Ramos (cell line): ENCODE data around the gene B4GALT4.
"Not testable (repeated sequence)": the region's sequence is repeated elsewhere in the genome, so short reads cannot be mapped to it uniquely, and the experiment has no call there.

Experiments
- in situ Hi-C: fragments of 300-500 bp; cut with MboI; formaldehyde crosslinking; loops from one replicate; pipeline ENCODE4 v1.14.3; 2022; ENCODE audit warnings: low sequenced_read_pairs; ENCODE audit not compliant: unreplicated experiment

Gene B4GALT4, protein sequence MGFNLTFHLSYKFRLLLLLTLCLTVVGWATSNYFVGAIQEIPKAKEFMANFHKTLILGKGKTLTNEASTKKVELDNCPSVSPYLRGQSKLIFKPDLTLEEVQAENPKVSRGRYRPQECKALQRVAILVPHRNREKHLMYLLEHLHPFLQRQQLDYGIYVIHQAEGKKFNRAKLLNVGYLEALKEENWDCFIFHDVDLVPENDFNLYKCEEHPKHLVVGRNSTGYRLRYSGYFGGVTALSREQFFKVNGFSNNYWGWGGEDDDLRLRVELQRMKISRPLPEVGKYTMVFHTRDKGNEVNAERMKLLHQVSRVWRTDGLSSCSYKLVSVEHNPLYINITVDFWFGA

DNA sequence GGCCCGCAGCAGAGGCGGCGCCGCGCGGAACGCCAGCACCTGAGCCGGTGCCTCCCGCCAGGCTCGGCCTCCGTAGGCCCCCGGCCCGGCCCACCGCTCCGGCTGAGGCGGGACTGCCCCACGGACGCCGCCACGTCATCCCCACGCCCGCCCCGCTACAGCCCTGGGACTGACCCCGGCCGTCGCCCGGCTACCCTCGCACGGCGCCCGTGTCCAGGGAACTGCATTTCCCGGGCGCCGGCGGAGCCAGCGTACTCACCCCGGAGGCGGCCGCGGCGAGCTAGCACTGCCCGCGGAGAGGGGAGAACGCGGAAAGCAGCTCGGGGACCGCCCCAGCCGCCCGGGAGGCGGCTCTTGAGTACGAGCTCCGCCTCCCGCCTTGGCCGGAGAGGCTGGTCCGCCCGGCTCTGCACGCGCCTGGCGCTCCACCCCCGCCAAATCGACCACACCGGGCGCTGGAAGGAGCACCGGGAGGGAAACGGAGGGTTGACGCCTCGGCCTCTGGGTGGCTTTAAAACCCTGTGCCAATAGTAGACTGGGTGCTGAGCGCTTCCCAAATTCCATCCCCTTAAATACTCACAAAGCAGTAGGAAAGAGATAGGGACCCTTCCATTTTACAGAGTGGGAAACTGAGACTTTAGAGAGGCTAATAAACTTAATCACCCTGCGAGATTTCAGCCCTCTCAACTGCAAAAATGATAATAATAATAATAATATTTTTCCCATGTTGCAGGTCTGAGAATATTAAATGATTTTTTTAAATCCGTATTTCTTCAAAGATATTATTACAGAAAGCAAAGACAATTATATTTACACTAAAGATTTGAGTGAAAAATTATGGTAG is at the start of gene B4GALT4:
TSS of gene B4GALT4 (minus strand) at position 288 of the 844 bp plus-strand sequence. CDS start 10,779 bp downstream, outside the sequence.
- in situ Hi-C loops = loop anchor here (25.0 kb wide), 1 partner anchor 354 kb away; no protein-coding TSS in a partner anchor

DNA sequence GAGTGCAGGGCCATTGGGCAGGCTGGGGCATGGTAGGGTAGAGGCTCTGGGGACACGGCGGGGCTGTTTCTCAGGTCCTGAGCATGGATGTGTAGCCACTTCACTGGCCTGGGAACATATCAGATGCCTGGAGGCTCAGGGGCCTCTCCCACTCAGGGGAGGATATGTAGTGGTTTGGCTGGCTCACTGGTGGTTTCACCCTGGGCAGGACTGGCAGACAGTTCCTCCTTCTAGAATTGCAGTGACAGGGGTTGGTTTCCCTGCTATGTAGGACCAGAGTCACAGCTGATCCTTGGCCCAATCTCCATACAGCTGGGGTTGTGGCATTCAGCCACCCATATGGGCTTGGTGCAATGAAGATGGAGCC is 48.7 kb upstream of the B4GALT4 start:
- in situ Hi-C loops = no loop called here

DNA sequence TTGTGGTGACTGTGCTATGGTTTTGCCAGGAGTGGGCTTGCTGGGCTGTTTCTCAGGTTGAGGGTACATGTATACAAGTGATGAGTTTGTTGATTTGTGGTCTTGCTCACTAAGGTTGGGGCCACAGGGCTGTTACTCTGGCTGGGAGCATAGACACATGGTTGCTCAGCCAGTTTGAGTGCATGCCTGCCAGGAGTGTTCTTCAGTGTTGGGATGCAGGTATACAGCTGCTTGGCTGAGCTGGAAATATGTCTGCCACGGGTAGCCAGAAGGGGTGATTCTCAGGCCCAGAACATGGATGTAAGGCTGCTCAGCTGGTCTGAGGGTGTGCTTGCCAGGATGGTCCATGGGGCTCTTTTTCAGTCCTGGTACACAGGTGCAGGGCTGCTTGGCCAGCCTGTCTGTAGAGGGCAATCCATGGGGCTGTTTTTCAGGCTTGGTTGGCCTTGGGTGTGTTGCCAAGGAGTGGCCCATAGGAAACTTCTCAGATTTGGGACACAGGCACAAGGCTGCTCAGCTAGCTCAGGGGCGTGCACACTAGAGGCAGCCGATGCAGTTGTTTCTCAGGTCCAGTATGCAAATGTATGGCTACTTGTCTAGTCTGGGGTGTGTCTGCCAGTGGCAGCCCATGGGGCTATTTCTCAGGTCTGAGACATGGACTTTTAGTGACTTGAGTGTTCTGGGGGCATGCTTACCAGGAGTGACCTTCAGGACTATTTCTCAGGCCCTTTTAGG is 48.2 kb upstream of the B4GALT4 start:
- in situ Hi-C loops = no loop called here

DNA sequence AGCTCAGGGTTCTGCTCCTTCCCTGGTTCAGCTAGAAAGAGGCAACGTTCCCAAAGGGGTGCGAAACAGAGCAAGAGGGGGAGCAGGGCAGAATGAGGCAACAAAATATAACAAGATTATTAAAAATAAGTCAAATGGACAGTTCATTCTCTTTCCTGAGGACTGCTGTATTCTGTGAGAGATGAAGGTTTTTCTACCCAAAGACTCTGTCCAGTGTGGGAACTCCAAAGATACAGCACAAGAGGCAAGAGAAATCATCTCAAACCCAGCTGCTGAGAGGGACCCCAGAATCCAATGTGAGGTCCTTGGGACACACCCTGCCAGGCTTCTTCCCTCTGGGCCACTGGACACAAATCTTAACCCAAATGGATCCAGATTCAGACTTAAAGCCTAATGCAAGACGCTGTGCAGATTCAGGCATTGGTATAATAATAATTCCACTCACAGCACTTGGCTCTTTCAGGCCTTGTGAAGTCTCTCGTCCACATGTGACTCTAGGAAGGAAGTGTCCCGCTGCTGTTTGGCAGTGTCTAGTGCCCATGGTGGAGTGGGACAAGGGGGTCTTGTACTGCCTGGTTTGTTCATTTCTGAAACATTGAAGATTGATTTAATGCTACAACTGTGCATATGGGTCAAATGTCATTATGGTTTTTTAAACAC is 39.0 kb upstream of the B4GALT4 start:
- in situ Hi-C loops = no loop called here

DNA sequence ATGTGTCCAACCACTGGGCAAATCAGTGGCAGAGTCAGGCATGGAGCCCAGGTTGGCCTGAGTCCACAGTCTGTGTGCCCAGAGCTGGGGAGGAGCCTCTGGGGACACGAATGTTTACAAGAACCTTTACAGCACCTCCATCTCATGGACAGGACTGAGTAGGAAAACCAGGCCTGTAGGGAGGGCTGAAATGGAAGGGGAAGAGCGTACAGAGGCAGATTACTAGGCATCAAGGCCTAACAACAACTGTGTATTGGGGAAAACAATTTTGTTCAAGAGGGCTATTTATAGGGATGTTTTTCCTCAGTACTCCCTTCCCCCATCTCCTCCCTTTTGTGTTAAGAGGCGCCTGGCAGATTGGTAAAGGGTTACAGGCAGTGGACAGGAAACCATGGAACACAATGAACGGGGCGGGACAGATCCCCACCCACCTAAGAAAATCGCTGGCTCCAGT is 38.5 kb upstream of the B4GALT4 start:
- in situ Hi-C loops = no loop called here

DNA sequence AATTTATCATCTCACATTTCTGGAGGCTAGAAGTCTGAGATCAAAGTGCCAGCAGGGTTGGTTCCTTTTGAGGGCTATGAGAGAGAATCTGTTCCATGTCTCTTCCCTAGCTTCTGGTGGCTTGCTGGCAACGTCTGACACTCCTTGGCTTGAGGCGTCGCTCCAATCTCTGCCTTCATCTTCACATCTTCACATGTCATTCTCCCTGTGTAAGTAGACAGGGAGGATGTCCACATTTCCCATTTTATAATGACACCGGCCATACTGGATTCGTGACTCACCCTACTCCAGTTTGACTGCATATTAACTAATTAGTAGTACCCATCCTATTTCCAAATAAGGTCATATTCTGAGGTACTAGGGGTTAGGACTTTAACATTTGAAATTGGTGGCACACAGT is 36.0 kb upstream of the B4GALT4 start:
- in situ Hi-C loops = no loop called here

DNA sequence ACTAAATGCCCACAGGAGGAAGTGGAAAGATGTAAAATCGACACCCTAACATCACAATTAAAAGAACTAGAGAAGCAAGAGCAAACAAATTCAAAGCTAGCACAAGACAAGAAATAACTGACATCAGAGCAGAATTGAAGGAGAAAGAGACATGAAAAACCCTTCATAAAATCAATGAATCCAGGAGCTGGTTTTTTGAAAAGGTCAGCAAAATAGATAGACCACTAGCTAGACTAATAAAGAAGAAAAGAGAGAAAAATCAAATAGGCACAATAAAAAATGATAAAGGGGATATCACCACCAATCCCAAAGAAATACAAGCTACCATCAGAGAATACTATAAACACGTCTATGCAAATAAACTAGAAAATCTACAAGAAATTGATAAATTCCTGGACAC is 29.5 kb upstream of the B4GALT4 start:
- in situ Hi-C loops = not testable (repeated sequence)

DNA sequence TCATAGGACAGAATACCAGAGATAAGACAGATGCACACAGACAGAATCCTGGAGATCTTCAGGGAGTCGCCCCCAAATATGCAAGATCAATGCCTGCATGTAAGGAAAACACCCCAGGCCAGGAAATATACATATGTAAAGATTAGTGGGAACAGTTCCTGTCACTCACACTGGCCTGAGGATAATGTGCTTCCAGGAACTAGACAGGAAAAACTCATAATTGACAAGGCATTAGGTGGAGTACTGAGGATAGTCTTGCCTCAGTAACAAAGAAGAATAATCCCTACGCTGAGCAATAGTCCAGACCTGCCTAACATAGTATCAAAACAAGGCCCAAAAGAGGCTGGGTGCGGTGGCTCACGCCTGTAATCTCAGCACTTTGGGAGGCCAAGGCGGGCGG is 20.4 kb upstream of the B4GALT4 start:
- in situ Hi-C loops = no loop called here

DNA sequence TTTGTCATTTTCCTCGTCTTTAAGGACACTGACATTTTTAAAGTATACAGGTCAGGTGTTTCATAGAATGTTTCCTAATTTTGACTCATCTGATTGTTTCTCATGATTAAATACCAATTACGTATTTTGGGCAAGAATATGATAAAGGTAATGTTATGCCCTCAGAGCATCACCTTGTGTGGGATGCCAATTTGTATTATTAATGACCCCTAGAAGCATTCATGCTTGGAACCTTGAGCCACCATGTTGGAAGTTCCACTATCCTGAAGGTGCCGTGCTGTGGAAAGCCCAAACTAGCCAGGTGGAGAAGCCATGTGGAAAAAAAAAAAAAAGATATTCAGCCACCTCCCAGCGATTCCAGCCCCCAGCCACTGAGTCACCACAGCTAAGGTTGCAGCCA is 19.1 kb upstream of the B4GALT4 start:
- in situ Hi-C loops = no loop called here

DNA sequence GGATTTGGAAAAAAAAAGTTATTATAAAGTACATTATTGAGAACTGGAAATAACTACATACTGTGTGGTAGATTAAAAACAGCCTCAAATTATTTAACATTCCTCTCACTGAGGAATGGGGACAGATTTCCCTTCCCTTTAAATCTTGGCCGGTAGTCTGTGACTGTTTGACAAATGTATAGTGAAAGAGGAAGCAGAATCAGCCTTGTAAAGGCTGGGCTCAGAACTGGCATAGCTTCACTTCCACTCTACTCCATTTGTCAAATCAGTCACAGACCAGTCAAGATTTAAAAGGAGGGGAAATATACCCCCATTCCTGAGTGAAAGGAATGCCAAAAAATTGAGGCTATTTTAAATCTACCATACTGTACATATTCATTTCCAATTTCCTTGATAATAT is 18.2 kb upstream of the B4GALT4 start:
- in situ Hi-C loops = no loop called here

DNA sequence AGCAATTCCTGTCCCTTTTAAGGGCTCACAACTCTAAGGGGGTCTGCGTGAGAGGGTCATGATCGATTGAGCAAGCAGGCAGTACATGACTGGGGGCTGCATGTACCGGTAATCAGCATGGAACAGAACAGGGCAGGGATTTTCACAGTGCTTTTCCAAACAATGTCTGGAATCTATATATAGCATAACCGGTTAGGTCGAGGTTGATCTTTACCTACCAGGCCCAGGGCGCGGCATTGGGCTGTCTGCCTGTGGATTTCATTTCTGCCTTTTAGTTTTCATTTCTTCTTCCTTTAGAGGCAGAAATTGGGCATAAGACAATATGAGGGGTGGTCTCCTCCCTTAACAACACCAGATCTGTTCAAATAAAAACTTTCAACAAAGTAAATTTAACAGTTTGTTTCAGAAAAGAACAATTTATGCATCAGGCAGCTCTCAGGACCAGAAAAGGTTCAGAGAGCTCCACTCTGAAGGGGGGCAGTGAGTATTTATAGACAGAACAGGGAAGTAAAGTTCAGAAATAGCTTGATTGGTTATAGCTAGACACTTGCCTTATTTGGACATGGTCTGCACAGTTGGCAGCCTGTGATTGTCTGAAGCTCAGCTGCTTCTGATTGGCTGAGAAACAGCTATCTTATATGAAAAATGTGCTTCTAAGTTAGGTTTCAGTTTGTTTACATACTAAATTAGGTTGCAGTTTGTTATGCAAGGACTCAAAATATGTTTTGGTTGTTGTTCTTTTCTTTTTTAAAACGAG is 17.2 kb upstream of the B4GALT4 start:
- in situ Hi-C loops = no loop called here

DNA sequence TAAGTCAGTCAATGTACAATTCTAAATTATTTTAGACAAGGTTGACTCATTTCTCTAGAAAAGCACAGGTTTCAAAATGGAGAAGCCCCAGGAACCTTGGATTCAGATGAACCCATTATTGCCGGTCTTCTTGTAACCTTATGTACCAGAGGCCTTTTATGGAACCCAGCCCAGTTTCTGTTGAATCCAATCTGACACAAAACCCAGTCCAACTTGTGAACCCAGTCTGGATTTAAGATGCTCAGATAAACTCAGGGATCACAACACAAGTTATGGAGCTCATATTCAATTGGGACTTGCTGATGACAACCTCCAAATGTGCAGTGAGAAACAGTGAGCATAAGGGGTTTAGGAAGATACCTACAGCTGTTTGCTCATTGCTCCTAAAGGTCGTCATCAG is 16.4 kb upstream of the B4GALT4 start:
- in situ Hi-C loops = no loop called here

DNA sequence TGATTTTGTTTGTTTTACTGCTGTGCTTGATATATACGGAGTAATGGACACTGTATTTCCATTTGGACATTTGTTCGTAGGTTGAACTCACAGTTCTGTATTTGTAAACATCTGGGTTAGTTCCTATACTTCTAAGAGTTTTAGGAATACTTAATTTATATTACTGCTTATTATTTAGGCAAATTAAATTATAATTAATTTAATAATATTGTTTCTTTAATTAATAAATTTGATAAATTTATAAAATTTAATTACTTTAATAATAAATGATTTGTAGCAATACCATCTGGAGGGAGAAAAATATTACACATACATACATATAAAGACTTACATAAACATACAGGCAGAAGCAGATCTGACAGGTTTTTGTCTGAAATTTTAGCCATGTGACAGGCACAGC is 14.5 kb upstream of the B4GALT4 start:
- in situ Hi-C loops = no loop called here

DNA sequence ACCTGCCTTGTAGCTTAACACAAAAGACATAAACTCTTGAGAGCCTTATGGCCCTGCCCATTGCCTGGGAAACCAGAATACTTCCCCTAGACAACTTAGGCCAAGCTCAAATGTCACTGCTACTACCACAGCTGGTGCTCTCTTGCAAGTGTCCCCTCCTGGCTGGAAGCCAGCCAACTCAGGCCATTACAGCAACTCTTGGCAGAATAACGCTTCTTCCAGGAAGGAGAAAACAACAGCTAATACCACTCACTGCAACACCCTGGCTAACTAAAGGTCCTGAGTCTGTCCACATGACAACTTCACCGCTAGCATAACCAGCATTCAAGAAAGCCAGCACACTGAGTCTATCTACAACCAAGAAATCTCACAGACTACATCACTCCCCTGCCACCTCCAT is 5.1 kb upstream of the B4GALT4 start:
- in situ Hi-C loops = loop anchor here (25.0 kb wide), 1 partner anchor 358 kb away; no protein-coding TSS in a partner anchor

DNA sequence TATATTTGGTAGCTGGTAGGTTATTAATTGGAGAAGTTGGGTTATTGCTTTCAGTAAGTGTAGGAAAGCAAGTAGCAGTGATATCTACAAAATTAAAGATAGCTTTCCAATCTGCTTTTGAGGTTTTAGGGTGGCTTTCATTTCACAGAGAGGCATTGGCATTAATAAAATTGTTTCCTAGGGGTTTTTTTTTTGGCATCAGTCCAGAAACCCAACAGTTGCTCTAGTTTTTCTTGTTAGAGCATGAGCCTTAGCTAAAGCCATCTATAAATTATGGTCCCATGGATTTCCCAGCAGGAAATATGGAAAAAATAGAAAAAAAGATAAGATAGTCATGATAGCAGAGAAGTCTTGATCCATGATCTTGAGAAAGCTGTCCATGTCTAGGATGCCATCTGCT is 3.0 kb upstream of the B4GALT4 start:
- in situ Hi-C loops = loop anchor here (25.0 kb wide), 1 partner anchor 356 kb away; no protein-coding TSS in a partner anchor

DNA sequence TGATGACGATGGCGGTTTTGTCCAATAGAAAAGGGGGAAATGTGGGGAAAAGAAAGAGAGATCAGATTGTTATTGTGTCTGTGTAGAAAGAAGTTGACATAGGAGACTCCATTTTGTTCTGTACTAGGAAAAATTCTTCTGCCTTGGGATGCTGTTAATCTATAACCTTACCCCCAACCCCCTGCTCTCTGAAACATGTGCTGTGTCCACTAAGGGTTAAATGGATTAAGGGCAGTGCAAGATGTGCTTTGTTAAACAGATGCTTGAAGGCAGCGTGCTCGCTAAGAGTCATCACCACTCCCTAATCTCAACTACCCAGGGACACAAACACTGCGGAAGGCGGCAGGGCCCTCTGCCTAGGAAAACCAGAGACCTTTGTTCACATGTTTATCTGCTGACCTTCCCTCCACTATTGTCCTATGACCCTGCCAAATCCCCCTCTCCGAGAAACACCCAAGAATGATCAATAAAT is 2.4 kb upstream of the B4GALT4 start:
- in situ Hi-C loops = loop anchor here (25.0 kb wide), 1 partner anchor 356 kb away; no protein-coding TSS in a partner anchor

DNA sequence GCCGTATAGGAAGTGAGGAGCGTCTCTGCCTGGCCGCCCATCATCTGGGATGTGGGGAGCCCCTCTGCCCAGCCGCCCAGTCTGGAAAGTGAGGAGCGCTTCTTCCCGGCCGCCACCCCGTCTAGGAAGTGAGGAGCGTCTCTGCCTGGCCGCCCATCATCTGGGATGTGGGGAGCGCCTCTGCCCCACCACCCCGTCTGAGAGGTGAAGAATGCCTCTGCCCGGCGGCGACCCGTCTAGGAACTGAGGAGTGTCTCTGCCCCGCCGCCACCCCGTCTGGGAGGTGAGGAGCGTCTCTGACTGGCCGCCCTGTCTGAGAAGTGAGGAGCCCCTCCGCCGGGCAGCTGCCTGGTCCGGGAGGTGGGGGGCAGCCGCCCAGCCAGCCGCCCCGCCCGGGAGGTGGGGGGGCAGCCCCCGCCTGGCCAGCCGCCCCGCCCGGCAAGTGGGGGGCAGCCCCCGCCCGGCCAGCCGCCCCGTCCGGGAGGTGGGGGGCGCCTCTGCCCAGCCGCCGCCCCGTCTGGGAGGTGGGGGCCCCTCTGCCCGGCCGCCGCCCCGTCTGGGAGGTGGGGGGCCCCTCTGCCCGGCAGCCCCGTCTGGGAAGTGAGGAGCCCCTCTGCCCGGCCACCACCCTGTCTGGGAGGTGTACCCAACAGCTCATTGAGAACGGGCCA is 1.8 kb upstream of the B4GALT4 start:
- in situ Hi-C loops = loop anchor here (25.0 kb wide), 1 partner anchor 355 kb away; no protein-coding TSS in a partner anchor

DNA sequence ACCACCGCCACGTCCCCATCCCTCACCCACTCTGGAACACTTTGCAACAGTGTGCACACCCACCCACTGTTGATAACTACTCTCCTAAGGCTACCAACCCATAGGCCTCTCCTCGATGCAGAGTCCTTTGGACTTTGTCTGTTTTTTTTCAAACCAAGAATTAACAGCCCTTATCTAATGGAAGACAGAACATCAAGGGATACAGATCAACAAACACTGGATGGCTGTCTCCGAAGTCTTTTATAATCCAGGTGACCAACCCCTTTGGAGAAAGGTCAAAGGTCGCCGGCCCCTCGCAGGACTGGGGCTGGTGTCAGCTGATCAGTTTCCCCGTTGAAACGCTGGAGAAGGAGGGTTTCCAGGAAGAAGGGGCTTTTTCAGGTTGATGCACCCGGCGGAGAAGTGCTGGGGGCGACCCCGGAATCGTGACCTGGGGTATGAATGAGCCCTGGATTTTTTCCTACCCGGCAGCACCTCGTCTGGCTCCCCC is 532 bp downstream of the B4GALT4 start:
- in situ Hi-C loops = loop anchor here (25.0 kb wide), 1 partner anchor 353 kb away; no protein-coding TSS in a partner anchor
